C4-2B (cell line): Measurements from ENCODE around the gene TRO.

Experiments
- H3K27ac ChIP-seq: fragments of 450-650 bp; 2 replicates; pipeline ENCODE4 v1.5.1; 2017
- CTCF ChIP-seq: fragments of 450-650 bp; conservative IDR thresholded peaks from 2 replicates; pipeline ENCODE4 v1.5.1; 2017; ENCODE audit warnings: mild to moderate bottlenecking
- ZFX ChIP-seq: fragments of 450-650 bp; IDR thresholded peaks from 2 replicates; pipeline ENCODE4 v1.6.1; 2017

Gene TRO

GRCh38 chrX:54922547-54922946 is 1.9 kb downstream of the TRO start:
- H3K27ac ChIP-seq, result no peak overlapping the region
- TF ChIP-seq CTCF (no peak), ZFX (no peak)

DNA sequence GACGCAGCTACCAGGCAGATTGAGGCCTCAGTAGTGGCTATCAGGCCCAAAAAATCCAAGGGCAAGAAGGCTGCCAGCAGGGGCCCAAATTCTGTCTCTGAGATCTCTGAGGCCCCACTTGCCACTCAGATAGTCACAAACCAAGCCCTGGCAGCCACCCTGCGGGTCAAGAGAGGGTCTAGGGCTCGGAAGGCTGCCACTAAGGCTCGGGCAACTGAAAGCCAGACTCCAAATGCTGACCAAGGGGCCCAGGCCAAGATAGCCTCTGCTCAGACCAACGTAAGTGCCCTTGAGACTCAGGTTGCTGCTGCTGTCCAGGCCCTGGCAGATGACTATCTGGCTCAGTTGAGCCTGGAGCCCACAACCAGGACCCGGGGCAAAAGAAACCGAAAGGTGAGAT is 2.8 kb downstream of the TRO start:
- H3K27ac ChIP-seq, result no peak overlapping the region
- no peak for TF ChIP-seq ZFX
- TF ChIP-seq CTCF, result no peak

DNA sequence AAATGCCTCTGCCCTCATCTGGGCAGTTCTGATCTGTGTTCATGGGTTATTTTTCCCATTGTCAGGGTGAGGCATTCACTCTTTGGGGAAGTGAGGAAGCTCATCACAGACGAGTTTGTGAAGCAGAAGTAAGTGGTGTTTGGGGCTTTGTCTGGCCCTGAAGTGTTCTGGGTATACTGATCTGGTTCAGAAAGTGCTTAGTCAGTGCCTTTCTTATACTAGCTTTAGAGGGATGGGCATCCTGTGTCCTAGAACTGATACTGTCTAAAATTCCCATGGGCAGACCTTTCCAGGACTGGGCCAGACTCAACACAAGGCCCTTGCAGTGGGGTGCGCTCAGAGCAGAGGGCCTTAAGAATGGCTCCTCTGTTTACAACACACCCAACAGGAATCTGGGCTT is 6.4 kb downstream of the TRO start:
- H3K27ac ChIP-seq, result no peak overlapping the region
- no peak for TF ChIP-seq ZFX
- TF ChIP-seq CTCF, result no peak

GRCh38 chrX:54928876-54929275 is 8.3 kb downstream of the TRO start:
- H3K27ac ChIP-seq, result no peak overlapping the region; the same call in 1 of the 2 replicates
- TF ChIP-seq CTCF (no peak), ZFX (no peak)

- peak overlapping the region; percentile 86 for H3K27ac ChIP-seq
- no peak for TF ChIP-seq ZFX
- no peak for TF ChIP-seq CTCF
Measured at GRCh38 chrX:54930291-54931049, 9.8 kb downstream of the TRO start.

DNA sequence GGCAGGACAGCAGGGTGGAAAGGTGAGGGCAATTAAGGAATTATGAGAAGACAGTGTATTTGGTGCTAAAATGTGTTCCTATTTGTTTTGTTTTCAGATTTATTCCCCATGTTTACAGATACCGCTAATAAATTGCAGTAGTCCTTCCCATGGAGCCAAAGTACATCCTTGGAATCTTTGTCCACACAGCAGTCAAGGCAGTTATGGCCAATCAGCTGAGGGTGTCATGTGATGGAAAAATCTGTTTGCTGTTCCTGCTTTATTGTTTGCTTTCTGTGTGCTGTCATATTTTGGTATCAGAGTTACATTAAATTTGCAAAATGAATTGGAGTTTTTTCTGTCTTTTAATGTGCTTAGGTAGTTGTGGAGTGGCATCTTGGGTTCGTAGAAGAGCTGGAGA is 10.5 kb downstream of the TRO start:
- peak overlapping the region; percentile 86 for H3K27ac ChIP-seq
- TF ChIP-seq ZFX, result no peak
- no peak for TF ChIP-seq CTCF

GRCh38 chrX:54933150-54933826 is 12.7 kb downstream of the TRO start:
- TF ChIP-seq ZFX (no peak), CTCF (no peak)
- no peak overlapping the region for H3K27ac ChIP-seq
